ENCODE measurements around the gene ALDH3B1. TPM values are rescaled to one million over a fixed set of nuclear protein-coding genes. Genes with fewer than 3 reads are reported as not detected.

The ALDH3B1 gene
- total RNA-seq, 1 donor from 2014 or later = 6.5 TPM

DNA sequence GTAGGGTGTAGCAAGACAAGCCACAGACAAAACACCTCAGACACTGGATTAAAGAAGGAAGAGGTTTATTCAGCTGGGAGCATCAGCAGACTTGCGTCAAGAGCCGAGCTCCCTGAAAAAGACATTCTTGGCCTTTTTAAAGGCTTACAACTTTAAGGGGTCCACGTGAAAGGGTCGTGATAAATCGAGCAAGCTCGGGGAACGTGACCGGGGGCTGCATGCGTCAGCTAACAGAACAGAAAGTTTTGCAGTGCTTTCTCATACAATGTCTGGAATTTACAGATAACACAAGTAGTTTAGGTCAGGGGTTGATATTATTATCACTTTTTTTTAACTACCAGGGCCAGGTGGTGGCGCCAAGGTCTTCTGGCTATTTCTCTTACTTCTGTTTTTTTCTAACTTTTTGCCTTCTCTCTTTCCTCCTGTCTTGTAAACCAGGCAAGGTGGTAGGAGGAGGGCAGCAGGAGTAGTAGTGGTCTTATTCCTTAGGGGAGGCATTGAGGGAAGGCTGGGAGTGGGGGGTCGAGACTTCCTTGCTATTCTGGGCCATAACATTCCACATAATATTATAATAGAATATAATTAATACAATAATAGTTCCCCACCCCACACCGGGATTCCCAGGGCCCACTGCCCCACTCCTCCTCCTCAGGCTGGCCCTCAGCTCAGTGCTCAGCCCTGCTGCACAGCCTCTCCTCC, 587 bp upstream of the ALDH3B1 start:
- Mint-ChIP-seq H3K4me1 (ENCODE audit: unreplicated experiment) (peaks cover 67% of the 10 kb centered on the region), H3K27me3 (ENCODE audit: unreplicated experiment) (no peaks in the 10 kb centered on the region)

DNA sequence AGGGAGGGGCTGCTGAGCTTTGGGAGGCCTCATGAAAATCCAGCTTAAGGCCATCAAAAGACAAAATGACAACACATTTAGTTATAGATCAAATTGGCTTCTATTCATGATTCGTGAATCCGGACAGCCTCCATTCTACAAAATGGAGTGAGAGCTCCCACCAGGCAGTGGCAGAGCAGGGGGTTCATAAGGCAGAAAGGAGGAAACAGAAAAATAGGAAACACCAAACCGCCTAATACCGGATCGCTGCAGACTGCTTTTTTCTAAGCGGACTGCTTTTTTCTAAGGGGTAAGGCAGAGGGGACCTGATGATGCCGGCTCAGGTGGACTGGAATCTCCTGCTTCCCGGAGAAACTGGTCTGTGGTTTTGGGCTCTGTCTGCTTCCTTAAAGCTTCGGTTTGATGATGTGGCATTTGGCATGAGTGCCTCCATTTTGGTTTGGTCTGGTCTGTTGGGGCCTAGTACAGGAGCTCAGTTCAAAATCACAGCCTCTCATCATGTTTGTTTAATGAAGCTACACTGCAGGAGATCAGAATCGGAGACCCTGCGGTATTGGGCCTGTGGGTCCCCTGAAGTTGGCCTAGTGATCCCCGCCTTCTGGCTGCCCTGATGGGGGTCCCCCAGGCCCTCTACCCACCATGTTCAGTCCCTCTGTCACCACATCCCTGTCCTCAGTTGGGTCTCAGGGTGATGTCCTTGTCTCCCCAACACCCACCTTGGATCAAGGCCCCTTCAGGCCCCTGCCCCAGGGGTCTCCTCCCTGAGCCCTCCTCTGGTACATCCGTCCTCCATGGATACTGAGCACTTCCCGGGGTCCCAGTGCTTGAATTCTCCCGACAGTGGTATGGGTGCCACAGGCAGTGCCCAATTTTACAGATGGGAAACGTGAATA, 1.2 kb downstream of the ALDH3B1 start:
- Mint-ChIP-seq H3K4me1 (ENCODE audit: unreplicated experiment) (peaks cover 73% of the 10 kb centered on the region), H3K4me3 (ENCODE audit: unreplicated experiment) (peak overlapping the region; percentile 66), H3K36me3 (ENCODE audit: unreplicated experiment) (no peaks in the 10 kb centered on the region), H3K27ac (ENCODE audit: unreplicated experiment) (peak overlapping the region; percentile 97), H3K9me3 (ENCODE audit: unreplicated experiment) (no peaks in the 10 kb centered on the region), H3K27me3 (ENCODE audit: unreplicated experiment) (no peaks in the 10 kb centered on the region)
- DNase-seq (ENCODE audit: extremely low spot score, unreplicated experiment) = no peak
- TF ChIP-seq, protein P1, sequence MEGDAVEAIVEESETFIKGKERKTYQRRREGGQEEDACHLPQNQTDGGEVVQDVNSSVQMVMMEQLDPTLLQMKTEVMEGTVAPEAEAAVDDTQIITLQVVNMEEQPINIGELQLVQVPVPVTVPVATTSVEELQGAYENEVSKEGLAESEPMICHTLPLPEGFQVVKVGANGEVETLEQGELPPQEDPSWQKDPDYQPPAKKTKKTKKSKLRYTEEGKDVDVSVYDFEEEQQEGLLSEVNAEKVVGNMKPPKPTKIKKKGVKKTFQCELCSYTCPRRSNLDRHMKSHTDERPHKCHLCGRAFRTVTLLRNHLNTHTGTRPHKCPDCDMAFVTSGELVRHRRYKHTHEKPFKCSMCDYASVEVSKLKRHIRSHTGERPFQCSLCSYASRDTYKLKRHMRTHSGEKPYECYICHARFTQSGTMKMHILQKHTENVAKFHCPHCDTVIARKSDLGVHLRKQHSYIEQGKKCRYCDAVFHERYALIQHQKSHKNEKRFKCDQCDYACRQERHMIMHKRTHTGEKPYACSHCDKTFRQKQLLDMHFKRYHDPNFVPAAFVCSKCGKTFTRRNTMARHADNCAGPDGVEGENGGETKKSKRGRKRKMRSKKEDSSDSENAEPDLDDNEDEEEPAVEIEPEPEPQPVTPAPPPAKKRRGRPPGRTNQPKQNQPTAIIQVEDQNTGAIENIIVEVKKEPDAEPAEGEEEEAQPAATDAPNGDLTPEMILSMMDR (IDR thresholded peaks at IDR 0.05) = no peak

More for the DNA sequence above, 587 bp upstream of the ALDH3B1 start:
- peak overlapping the region; percentile 97 for H3K27ac Mint-ChIP-seq (ENCODE audit: unreplicated experiment)
- no peak overlapping the region for H3K4me3 Mint-ChIP-seq (ENCODE audit: unreplicated experiment)
- TF ChIP-seq, protein P1 (IDR thresholded peaks at IDR 0.05) = peak; percentile 54
- DNase-seq (ENCODE audit: extremely low spot score, unreplicated experiment) = no peak
- H3K9me3 Mint-ChIP-seq (ENCODE audit: unreplicated experiment) = no peaks in the 10 kb centered on the region
- H3K36me3 Mint-ChIP-seq (ENCODE audit: unreplicated experiment) = no peaks in the 10 kb centered on the region

DNA sequence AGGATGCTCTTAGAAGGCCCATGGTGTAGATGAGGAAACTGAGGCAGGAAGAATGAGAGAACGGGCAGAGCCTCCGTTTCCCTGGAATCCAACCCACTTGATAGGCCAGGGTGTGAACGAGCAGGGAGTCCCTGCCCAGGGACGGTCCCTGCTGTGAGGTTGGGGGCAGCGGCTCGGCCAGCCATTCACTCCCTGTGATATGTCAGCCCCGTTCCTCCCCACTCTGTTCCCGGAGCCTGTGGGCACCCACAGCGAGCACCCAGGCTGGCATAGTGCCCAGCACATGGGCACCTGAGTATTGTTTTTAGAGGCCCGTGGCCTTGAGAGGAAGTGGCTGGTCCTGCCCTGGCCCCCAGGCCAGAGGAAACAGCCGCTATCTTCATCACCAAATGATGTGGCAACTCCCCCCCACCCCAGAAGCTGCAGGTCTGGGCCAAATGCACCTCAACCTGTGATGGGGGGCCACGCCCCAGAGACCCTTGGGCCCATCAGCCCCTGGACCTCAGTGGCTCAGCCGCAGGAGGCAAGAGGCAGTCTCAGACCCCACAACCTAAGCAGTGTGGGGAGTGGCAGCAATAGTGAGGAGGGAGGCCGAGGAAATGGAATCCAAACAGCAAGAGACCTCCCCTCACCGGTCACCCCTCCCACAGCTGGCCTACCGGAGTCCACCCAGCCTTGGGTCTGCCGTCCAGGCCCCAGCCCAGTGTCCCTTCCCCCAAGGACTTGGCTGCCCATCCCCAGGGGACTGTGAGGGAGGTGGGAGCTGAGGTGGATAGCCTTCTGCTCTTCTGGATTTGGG, 2.1 kb downstream of the ALDH3B1 start:
- Mint-ChIP-seq H3K36me3 (ENCODE audit: unreplicated experiment) (no peaks in the 10 kb centered on the region), H3K27me3 (ENCODE audit: unreplicated experiment) (no peaks in the 10 kb centered on the region), H3K27ac (ENCODE audit: unreplicated experiment) (peak overlapping the region; percentile 97), H3K4me1 (ENCODE audit: unreplicated experiment) (peaks cover 80% of the 10 kb centered on the region), H3K9me3 (ENCODE audit: unreplicated experiment) (no peaks in the 10 kb centered on the region), H3K4me3 (ENCODE audit: unreplicated experiment) (no peak overlapping the region)
- no peak for DNase-seq (ENCODE audit: extremely low spot score, unreplicated experiment)
- TF ChIP-seq, protein P1 (IDR thresholded peaks at IDR 0.05) = no peak

DNA sequence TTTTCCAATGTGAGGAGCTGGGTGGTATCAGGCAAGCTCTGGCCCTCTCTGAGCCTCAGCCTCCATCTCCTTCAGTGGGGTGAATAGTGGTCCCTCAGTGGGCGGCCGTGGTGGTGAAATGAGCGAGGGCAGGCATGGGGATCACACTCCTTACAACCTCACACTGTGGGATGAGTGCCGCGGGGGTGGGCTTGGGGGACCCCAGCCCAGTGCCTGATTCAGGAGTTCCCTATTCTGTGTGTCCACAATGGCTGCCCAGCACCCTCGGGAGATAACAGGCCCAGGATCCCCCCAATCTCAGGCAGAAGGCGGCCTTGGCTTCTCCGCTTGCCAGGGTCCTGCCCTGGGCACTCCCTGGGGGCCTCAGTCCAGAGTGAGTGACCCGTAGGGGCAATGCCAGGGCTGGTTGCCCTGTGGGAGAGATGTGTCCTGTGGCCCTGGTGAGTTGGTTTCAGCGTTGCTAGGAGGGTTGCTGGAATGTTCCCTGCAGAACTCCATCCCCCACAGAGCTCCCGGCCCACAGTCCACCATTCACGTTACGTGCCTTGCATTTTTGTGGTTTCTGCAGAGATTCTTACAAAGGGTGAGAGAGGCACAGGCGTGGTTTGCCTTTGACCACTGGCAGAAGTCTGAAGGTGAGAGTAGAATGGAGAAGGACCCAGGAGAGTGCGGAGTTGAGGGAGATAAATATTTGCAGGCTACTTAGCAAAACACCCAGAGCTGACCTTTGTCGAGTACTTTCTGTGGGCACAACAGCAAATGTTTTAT, 2.9 kb downstream of the ALDH3B1 start:
- TF ChIP-seq, protein P1 (IDR thresholded peaks at IDR 0.05) = no peak
- H3K4me1 Mint-ChIP-seq (ENCODE audit: unreplicated experiment) = peaks cover 88% of the 10 kb centered on the region
- H3K36me3 Mint-ChIP-seq (ENCODE audit: unreplicated experiment) = no peaks in the 10 kb centered on the region
- H3K4me3 Mint-ChIP-seq (ENCODE audit: unreplicated experiment) = no peak overlapping the region
- peak; percentile 94 for DNase-seq (ENCODE audit: extremely low spot score, unreplicated experiment)
- no peaks in the 10 kb centered on the region for H3K27me3 Mint-ChIP-seq (ENCODE audit: unreplicated experiment)
- H3K27ac Mint-ChIP-seq (ENCODE audit: unreplicated experiment) = peak overlapping the region; percentile 97
- no peaks in the 10 kb centered on the region for H3K9me3 Mint-ChIP-seq (ENCODE audit: unreplicated experiment)

Data from osteocyte (in vitro differentiated cells).